HG02840 (cell line): ENCODE results near the gene NDFIP1.
"Not testable (repeated sequence)": the region's sequence is repeated elsewhere in the genome, so short reads cannot be mapped to it uniquely, and the experiment has no call there.

Experiments used
- ATAC-seq: cut with Tn5 transposase; IDR thresholded peaks from one replicate; pipeline ENCODE4 v1.9.1; 2021; ENCODE audit warnings: mild to moderate bottlenecking, moderate library complexity, moderate number of reproducible peaks; ENCODE audit not compliant: unreplicated experiment, low FRiP score

The NDFIP1 gene

GRCh38 chr5:142181547-142182163, 73.1 kb downstream of the NDFIP1 start:
- ATAC-seq = no peak

- ATAC-seq = no peak
Observed at GRCh38 chr5:142182840-142183239, 74.3 kb downstream of the NDFIP1 start.

DNA sequence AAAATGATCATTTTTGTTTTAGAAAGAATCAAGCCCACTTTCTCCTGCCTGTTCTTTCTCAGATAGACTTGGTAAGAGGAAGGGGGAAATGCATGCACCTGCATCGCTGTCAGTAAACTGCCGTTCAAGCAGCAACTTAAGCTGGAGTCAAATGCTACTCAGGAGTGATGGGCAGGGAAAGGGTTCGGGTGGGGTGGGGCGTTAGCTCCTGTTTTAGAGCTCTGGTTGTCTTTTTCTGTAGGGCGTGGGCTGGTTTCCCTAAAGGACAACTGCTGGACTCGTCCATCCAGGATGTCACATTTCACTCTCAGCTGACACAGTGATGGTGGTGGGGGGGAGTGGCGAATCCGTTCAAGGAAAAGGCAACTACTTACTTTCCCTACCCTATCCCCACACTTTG, 75.0 kb downstream of the NDFIP1 start:
- no peak for ATAC-seq

DNA sequence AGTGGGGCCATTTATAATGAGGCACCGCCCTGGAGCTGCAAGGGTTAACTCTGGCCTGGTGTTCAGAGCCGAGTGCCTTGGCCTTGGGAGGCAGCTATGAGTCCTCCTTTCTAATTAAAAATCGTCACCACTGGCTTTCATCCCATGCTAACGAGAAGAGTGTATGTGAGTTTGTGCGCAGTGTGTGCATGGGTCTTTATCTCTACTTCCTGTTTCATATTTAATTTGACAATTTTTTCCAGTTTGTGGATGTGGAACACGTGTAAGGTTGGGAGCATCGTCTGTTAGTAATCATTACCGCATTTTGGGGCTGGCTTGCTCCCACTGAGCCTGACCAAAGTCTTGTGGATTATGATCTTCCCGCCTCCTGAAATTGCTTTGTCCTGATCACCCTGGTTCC, 76.4 kb downstream of the NDFIP1 start:
- no peak for ATAC-seq

GRCh38 chr5:142186514-142186856, 77.9 kb downstream of the NDFIP1 start:
- no peak for ATAC-seq

- ATAC-seq = no peak
Observed at GRCh38 chr5:142186857-142187594, 78.4 kb downstream of the NDFIP1 start.

- ATAC-seq = not testable (repeated sequence)
Observed at GRCh38 chr5:142188691-142189090, 80.1 kb downstream of the NDFIP1 start.

GRCh38 chr5:142189813-142190212, 81.2 kb downstream of the NDFIP1 start:
- no peak for ATAC-seq

GRCh38 chr5:142191776-142192175, 83.2 kb downstream of the NDFIP1 start:
- no peak for ATAC-seq

DNA sequence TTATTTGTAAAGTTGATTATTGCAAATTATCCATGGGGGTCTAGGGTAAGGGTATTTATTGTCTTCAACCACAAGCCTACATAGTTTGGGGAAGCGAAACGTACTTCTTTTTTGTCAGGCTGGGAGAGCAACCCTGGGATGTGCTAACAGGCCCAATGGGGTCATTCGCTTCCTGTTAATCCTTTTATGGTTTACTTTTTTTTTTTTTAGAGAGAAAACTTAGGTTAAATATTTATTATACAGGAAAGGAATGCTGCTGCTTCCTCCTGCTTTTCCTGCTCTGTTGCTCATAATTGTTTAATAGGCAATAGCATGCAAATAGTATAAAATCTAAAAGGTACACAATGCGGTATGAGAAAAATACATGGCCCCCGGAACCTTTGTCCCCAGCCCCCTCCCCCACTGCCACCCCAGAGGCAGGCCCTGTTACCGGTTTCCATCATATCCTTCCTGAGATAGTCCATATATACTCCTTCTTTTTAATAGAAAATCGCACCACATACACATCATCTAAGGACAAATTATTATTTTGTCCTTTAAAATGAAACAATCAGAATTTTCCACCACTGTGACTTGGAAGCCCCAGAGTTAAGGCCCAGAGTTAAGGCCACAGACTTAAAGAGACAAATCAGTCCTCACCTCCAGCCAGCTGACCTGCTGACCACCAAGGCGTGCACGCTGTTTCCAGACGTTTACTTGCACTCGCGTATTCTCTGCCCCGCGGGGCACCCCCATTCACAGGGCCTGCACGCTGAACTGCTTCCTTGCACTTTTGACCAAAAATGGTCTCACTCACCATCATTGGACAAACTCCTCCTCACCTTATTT, 83.9 kb downstream of the NDFIP1 start:
- ATAC-seq = no peak

- no peak for ATAC-seq
Observed at GRCh38 chr5:142193114-142193428, 84.5 kb downstream of the NDFIP1 start.

- ATAC-seq = no peak
Observed at GRCh38 chr5:142197098-142197497, 88.5 kb downstream of the NDFIP1 start.

DNA sequence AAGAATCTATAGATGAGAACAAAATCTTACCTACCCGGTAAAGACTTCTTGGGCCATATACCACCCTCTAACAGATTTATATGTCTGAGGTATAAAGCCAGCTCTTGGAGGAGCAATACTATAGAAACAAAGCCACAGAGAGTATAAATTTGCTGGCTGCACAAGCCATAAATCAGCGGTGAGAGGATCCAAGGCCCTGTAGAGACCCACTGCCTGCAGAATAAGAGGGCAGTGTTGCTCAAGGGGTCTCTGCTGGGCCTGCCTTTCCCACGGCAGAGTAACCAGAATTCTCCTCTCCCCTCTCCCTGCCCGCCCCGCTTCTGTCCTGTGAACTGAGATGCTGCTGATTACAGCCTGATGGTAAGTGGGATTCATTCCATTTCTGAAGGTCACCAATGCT, 89.2 kb downstream of the NDFIP1 start:
- no peak for ATAC-seq

DNA sequence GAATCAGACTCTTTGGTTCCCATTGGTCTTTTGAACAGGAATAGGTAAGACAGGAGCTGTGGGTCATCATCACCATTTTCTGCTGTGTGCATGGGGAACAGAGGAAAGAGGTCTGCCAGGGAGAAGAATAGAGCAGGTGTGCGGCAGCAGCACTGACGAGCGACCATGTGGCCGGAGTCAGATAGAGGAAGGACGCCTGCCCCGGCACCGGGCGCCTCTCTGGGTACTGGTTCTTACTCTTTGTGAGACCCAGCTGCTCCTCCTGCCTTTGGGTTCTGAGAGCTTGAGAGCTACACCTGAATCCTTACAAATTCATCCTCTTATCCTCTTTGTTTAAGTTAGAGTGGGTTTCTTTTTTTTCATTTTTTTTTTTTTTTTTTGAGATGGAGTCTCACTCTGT, 90.8 kb downstream of the NDFIP1 start:
- ATAC-seq = no peak

DNA sequence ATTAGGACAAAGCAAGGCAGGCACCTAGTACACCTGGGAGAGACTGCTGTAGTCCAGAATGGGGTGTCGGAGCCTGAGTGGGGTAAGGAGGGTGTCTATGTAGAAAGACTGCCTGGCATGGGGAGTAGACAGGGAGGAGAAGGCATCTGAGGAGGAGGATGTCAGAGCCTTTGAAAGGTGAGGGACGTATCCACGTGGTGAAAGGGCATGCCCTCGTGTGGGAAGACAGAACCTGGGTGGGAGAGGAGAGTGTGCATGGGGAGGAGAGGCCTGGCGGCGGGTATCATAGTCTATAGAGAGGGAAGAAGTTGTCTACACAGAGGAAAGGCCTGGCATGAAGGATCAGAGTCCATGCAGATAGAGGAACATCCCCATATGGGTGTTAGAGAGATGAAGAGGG, 91.8 kb downstream of the NDFIP1 start:
- no peak for ATAC-seq

GRCh38 chr5:142201471-142201887, 92.9 kb downstream of the NDFIP1 start:
- ATAC-seq = no peak

DNA sequence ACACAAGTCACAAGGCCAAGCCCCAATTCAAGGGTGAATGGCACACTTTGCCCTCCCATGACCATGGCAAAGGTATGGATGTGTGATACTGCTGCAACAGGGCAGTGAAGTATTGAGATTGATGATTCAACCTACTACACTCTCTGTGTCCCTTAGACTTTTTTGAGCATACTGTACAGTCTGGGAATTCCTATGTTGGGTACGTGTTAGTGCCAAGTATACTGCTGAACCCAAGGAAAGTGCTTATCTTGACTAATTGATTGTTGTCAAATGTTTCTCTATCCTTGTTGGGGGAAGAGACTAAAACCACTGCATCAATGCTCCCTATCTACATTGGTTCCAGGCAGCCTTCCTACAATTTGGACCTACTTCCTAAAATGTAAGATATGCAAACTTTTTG, 93.7 kb downstream of the NDFIP1 start:
- ATAC-seq = no peak
